Measurements from ENCODE around the gene TCEAL2.
"Not testable (repeated sequence)": the region's sequence is repeated elsewhere in the genome, so short reads cannot be mapped to it uniquely, and the experiment has no call there.

Gene TCEAL2

DNA sequence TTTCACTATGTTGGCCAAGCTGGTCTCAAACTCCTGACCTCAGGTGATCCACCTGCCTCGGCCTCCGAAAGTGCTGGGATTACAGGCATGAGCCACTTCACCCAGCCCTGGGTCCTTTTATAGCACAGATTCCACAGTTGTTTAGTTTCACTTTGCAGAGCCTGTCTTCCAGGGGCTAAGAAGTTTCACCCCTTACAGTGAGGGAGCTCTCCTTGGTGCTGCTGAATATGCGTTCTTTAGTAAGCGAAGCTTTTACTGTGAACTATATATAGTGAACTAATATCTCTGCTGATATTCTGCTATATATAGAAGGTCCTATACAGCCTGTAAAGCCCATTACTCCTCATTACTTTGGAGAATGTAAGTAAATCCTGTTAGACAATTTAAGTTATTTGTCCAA, 12.6 kb downstream of the TCEAL2 start:
- DNase-seq (ENCODE audit: extremely low read depth, low read depth) = no peak
- TF ChIP-seq, protein P1, sequence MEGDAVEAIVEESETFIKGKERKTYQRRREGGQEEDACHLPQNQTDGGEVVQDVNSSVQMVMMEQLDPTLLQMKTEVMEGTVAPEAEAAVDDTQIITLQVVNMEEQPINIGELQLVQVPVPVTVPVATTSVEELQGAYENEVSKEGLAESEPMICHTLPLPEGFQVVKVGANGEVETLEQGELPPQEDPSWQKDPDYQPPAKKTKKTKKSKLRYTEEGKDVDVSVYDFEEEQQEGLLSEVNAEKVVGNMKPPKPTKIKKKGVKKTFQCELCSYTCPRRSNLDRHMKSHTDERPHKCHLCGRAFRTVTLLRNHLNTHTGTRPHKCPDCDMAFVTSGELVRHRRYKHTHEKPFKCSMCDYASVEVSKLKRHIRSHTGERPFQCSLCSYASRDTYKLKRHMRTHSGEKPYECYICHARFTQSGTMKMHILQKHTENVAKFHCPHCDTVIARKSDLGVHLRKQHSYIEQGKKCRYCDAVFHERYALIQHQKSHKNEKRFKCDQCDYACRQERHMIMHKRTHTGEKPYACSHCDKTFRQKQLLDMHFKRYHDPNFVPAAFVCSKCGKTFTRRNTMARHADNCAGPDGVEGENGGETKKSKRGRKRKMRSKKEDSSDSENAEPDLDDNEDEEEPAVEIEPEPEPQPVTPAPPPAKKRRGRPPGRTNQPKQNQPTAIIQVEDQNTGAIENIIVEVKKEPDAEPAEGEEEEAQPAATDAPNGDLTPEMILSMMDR (IDR thresholded peaks at IDR 0.05; ENCODE audit: low read depth, low read length) = no peak

DNA sequence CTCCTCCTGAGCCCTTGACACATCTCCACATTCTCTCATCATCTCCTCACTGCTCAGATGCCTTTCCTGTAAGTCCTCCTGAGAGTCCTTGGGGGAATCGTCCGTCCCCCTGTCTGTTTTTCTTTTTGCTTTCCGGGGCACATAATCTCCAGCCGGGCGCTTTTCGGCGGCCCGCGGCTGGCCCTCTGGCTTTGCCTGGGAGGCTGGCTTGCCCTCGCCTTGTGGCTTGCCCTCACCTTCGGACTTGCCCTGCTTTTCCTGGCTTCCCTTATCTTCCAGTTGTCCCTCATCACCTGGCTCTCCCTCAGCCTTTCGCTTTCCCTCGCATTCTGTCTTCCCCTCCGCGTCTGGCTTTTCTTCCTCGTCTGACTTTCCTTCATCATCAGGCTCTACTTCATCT, 15.4 kb downstream of the TCEAL2 start:
- DNase-seq (ENCODE audit: extremely low read depth, low read depth) = not testable (repeated sequence)

DNA sequence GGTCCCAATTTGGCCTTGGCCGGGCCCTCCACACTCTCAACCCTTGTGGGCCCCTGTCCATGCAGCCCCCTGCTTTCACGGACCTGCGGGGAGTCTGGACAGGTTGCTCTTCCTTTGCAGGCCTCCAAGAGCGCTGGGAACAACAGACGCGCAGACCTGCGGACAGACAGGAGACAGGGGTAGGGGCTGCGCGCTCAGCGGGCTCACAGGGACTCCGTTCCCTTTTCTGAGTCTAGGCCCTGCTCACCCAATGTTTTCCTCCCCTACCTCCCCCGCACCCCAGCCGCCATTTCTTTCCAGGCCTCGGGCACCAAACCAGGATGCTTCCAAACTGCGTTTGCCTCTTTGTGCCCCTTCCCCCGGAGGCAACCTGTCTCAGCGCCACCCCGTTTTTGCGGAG, 16.2 kb downstream of the TCEAL2 start:
- not testable (repeated sequence) for DNase-seq (ENCODE audit: extremely low read depth, low read depth)

DNA sequence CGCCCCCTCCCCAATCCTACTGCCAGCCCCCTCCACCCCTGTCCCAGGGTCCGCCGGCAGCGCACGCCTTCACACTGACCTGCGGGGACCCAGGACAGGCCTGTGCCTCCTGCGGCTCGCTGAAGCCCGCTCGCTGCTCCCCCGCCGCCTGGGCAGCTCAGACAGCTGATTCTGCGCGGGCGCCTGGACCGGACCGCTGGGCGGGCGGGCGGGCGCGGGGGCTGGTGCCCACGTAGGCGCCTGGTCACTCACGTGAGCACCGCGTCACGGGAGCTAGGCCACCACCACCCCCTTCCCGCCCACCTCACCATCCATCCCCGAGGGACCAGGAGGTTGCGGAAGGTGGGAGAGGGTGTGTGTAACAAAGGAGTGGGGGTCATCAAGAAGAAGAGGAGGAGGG, 16.8 kb downstream of the TCEAL2 start, which contains the start of gene TCEAL6:
TSS of gene TCEAL6 (minus strand) at position 208 of the 400 bp plus-strand sequence.
- DNase-seq (ENCODE audit: extremely low read depth, low read depth) = not testable (repeated sequence)

DNA sequence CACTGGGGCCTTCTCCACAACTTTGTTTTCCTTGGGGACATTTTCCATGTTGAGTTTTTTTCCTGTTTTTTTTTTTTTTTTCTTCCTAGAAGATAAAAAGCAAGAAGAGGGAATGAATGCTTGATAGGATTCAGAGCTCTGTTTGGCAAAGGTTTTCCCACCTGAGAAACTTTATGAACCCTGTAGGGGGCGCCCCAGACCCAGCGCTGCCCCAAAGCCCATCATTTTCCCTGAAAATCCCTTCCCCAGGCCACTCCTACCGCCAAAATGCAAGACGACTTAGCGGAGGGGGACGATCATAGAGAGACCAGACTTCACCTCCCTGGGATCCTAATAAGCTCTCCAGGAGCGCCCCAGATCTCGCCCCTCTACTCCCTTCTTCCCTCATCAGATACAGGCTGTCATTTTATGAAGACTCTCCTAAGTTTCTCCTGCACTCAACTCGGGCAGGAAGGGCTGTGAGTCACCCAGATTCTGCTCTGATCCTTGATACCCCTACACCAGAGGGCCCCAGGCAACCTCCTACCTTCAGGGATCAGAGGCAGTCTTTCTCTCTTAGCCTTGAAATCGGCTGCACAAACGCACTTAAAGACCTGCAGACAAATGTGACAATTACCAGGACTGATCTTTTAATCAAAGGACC, 28.9 kb downstream of the TCEAL2 start:
- TF ChIP-seq, protein P1 (IDR thresholded peaks at IDR 0.05; ENCODE audit: low read depth, low read length) = no peak; the same call in 1 of the 2 replicates
- DNase-seq (ENCODE audit: extremely low read depth, low read depth) = no peak

DNA sequence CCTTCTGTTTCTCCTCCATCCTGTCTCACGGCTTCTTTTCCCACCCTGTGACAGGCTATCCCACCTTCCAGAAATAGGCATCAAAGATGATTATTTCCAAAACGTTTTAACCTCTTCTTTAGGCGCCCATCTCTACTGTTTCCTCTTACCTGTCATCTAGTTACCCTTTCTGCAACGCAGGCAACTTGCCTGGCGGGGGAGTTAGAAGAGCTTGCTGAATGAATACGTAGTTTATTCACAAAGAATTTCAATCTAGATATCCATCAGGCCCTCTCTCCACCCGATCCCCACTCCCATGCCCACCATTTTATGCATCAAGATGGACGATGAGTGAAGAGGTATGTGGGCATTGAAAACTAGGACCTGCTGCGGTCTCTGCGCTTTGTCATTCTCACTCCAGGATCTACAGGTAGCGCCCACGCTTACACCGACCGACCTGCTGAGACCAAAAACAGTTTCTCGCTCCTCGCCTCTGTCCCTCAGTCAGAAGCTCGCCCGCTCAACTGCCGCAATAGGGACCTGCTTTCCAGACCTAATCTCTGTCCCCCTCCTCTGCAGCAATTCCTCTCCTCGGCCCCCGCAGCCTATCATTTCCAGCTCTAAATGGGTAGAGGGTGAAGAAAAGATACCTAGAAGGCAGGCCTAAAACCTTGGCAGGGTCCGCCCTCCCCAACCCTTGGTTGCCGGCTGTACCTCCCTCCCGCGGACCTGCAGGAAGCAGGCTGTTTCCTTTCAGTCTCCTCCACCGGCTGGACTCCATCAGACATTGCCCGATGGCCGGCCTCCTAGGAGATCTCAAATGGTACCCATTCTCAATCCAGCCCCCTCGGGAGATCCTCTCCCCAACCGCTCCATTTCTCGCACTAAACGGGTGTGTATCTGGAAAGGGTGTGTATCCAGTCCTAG, 29.7 kb downstream of the TCEAL2 start:
- TF ChIP-seq, protein P1 (IDR thresholded peaks at IDR 0.05; ENCODE audit: low read depth, low read length) = no peak
- DNase-seq (ENCODE audit: extremely low read depth, low read depth) = no peak

DNA sequence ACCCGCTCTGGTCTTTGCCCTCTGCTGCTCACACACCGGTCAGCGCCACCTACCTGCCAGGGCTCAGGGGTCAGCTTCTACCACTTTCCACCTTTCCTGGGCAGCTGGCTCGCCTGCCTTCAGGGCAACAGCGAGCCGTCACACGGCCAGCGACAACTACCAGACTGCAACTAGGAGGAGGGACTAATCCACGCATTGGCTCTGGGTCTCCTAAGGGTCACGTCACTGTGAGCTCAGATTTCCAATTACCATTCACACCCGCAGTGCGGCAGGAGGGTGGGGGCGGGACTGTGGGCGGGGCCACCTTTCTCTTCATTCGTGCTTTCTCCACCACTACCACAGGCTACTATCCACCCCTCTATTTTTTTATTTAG, 30.3 kb downstream of the TCEAL2 start, which contains the start of gene BEX5:
TSS of gene BEX5 (minus strand) at position 172 of the 374 bp plus-strand sequence. CDS start 1,712 bp downstream, outside the sequence.
- no peak for DNase-seq (ENCODE audit: extremely low read depth, low read depth)
- TF ChIP-seq, protein P1 (IDR thresholded peaks at IDR 0.05; ENCODE audit: low read depth, low read length) = no peak

All from AG09319 (cell line).